K562 (cell line): ENCODE results near the gene ZDHHC11B.

ENCODE experiments used
- BACH1 ChIP-seq: fragments of 200-800 bp; sonication (Bioruptor generic); IDR thresholded peaks from 2 replicates; pipeline ENCODE4 v1.6.1; 2016; ENCODE audit warnings: missing genetic modification characterization, missing compliant biosample characterization
- EZH2 ChIP-seq: IDR thresholded peaks from 2 replicates; pipeline ENCODE4 v1.6.1; 2012; ENCODE audit warnings: low read depth, mild to moderate bottlenecking, inconsistent platforms, low read length, borderline replicate concordance
- POLR2AphosphoS2 ChIP-seq: IDR thresholded peaks from 2 replicates; pipeline ENCODE4 v1.6.1; 2012; ENCODE audit warnings: low read length, improper control_type of control experiment
- TF ChIP-seq, protein P1 (sequence below): sonication (generic); formaldehyde crosslinking; IDR thresholded peaks from 2 replicates; pipeline ENCODE4 v1.8.1; 2023; ENCODE audit warnings: mild to moderate bottlenecking, missing genetic modification reagents

- TF ChIP-seq, protein P1, sequence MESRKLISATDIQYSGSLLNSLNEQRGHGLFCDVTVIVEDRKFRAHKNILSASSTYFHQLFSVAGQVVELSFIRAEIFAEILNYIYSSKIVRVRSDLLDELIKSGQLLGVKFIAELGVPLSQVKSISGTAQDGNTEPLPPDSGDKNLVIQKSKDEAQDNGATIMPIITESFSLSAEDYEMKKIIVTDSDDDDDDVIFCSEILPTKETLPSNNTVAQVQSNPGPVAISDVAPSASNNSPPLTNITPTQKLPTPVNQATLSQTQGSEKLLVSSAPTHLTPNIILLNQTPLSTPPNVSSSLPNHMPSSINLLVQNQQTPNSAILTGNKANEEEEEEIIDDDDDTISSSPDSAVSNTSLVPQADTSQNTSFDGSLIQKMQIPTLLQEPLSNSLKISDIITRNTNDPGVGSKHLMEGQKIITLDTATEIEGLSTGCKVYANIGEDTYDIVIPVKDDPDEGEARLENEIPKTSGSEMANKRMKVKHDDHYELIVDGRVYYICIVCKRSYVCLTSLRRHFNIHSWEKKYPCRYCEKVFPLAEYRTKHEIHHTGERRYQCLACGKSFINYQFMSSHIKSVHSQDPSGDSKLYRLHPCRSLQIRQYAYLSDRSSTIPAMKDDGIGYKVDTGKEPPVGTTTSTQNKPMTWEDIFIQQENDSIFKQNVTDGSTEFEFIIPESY (CRISPR knock-in tag) = no peak
- TF ChIP-seq POLR2AphosphoS2 (no peak), EZH2 (no peak), BACH1 (no peak)
Measured at GRCh38 chr5:669842-670395, 114.6 kb downstream of the ZDHHC11B start.
